ENCODE measurements around the gene GHRHR.

GHRHR gene

GRCh38 chr7:31019509-31019908 is 55.8 kb downstream of the GHRHR start:
- H3K9ac ChIP-seq (ENCODE audit: insufficient read length) = no peak overlapping the region
- TF ChIP-seq EZH2 (IDR thresholded peaks at IDR 0.05) (no peak), POLR2AphosphoS5 (IDR thresholded peaks at IDR 0.05; ENCODE audit: borderline replicate concordance, low read depth, low read length) (no peak)
- DNase-seq (ENCODE audit: low read depth, low spot score) = no peak
- H3K9me3 ChIP-seq (ENCODE audit: low read depth, low read length) = no peaks in the 10 kb centered on the region
- H3K4me3 ChIP-seq = no peak overlapping the region
- no peak overlapping the region for H3K27ac ChIP-seq
- H3K36me3 ChIP-seq (ENCODE audit: insufficient read depth, low read length) = no peaks in the 10 kb centered on the region

GRCh38 chr7:31020161-31020560 is 56.4 kb downstream of the GHRHR start:
- H3K36me3 ChIP-seq (ENCODE audit: insufficient read depth, low read length) = no peaks in the 10 kb centered on the region
- TF ChIP-seq FOXP2 (optimal IDR thresholded peaks at IDR 0.05; ENCODE audit: control extremely low read depth, extremely low read length, insufficient read depth) (no peak), EZH2 (IDR thresholded peaks at IDR 0.05) (no peak), POLR2AphosphoS5 (IDR thresholded peaks at IDR 0.05; ENCODE audit: borderline replicate concordance, low read depth, low read length) (no peak)
- H3K9ac ChIP-seq (ENCODE audit: insufficient read length) = no peak overlapping the region
- H3K27ac ChIP-seq = no peak overlapping the region
- no peak for DNase-seq (ENCODE audit: low read depth, low spot score)
- H3K4me3 ChIP-seq = no peak overlapping the region
- H3K9me3 ChIP-seq (ENCODE audit: low read depth, low read length) = no peaks in the 10 kb centered on the region

- no peak for DNase-seq (ENCODE audit: low read depth, low spot score)
- Histone ChIP-seq H3K27ac (no peak overlapping the region), H3K9ac (ENCODE audit: insufficient read length) (no peak overlapping the region), H3K36me3 (ENCODE audit: insufficient read depth, low read length) (no peaks in the 10 kb centered on the region), H3K4me3 (no peak overlapping the region), H3K9me3 (ENCODE audit: low read depth, low read length) (no peaks in the 10 kb centered on the region)
- TF ChIP-seq POLR2AphosphoS5 (IDR thresholded peaks at IDR 0.05; ENCODE audit: borderline replicate concordance, low read depth, low read length) = no peak
- no peak for TF ChIP-seq FOXP2 (optimal IDR thresholded peaks at IDR 0.05; ENCODE audit: control extremely low read depth, extremely low read length, insufficient read depth)
- no peak for TF ChIP-seq EZH2 (IDR thresholded peaks at IDR 0.05)
These were observed 56.9 kb downstream of the GHRHR start for GRCh38 chr7:31020652-31021051.

GRCh38 chr7:31022117-31022516 is 58.4 kb downstream of the GHRHR start:
- Histone ChIP-seq H3K9ac (ENCODE audit: insufficient read length) (no peak overlapping the region), H3K36me3 (ENCODE audit: insufficient read depth, low read length) (no peaks in the 10 kb centered on the region), H3K27ac (no peak overlapping the region), H3K4me3 (no peak overlapping the region), H3K9me3 (ENCODE audit: low read depth, low read length) (no peaks in the 10 kb centered on the region)
- no peak for TF ChIP-seq POLR2AphosphoS5 (IDR thresholded peaks at IDR 0.05; ENCODE audit: borderline replicate concordance, low read depth, low read length)
- DNase-seq (ENCODE audit: low read depth, low spot score) = no peak

- no peak for TF ChIP-seq EZH2 (IDR thresholded peaks at IDR 0.05)
- Histone ChIP-seq H3K4me3 (no peak overlapping the region), H3K9ac (ENCODE audit: insufficient read length) (no peak overlapping the region), H3K36me3 (ENCODE audit: insufficient read depth, low read length) (no peaks in the 10 kb centered on the region), H3K9me3 (ENCODE audit: low read depth, low read length) (no peaks in the 10 kb centered on the region), H3K27ac (no peak overlapping the region)
- DNase-seq (ENCODE audit: low read depth, low spot score) = no peak
These were observed 59.0 kb downstream of the GHRHR start for GRCh38 chr7:31022726-31023125.

GRCh38 chr7:31023877-31024276 is 60.1 kb downstream of the GHRHR start:
- Histone ChIP-seq H3K9me3 (ENCODE audit: low read depth, low read length) (no peaks in the 10 kb centered on the region), H3K9ac (ENCODE audit: insufficient read length) (no peak overlapping the region), H3K36me3 (ENCODE audit: insufficient read depth, low read length) (no peaks in the 10 kb centered on the region), H3K27ac (no peak overlapping the region), H3K4me3 (no peak overlapping the region)
- no peak for TF ChIP-seq FOXP2 (optimal IDR thresholded peaks at IDR 0.05; ENCODE audit: control extremely low read depth, extremely low read length, insufficient read depth)
- TF ChIP-seq EZH2 (IDR thresholded peaks at IDR 0.05) = no peak
- no peak for TF ChIP-seq POLR2AphosphoS5 (IDR thresholded peaks at IDR 0.05; ENCODE audit: borderline replicate concordance, low read depth, low read length)
- no peak for DNase-seq (ENCODE audit: low read depth, low spot score)

- Histone ChIP-seq H3K9ac (ENCODE audit: insufficient read length) (peak overlapping the region; percentile 35), H3K4me3 (peak overlapping the region; percentile 63), H3K27ac (no peak overlapping the region), H3K36me3 (ENCODE audit: insufficient read depth, low read length) (no peaks in the 10 kb centered on the region), H3K9me3 (ENCODE audit: low read depth, low read length) (no peaks in the 10 kb centered on the region)
- no peak for TF ChIP-seq FOXP2 (optimal IDR thresholded peaks at IDR 0.05; ENCODE audit: control extremely low read depth, extremely low read length, insufficient read depth)
- peak; percentile 5 for DNase-seq (ENCODE audit: low read depth, low spot score)
These were observed 63.6 kb downstream of the GHRHR start for GRCh38 chr7:31027161-31027965.

GRCh38 chr7:31028006-31028405 is 64.3 kb downstream of the GHRHR start:
- no peak overlapping the region for H3K4me3 ChIP-seq
- H3K36me3 ChIP-seq (ENCODE audit: insufficient read depth, low read length) = no peaks in the 10 kb centered on the region
- TF ChIP-seq EZH2 (IDR thresholded peaks at IDR 0.05) (no peak), POLR2AphosphoS5 (IDR thresholded peaks at IDR 0.05; ENCODE audit: borderline replicate concordance, low read depth, low read length) (no peak), FOXP2 (optimal IDR thresholded peaks at IDR 0.05; ENCODE audit: control extremely low read depth, extremely low read length, insufficient read depth) (no peak)
- no peaks in the 10 kb centered on the region for H3K9me3 ChIP-seq (ENCODE audit: low read depth, low read length)
- no peak for DNase-seq (ENCODE audit: low read depth, low spot score)
- no peak overlapping the region for H3K9ac ChIP-seq (ENCODE audit: insufficient read length)
- no peak overlapping the region for H3K27ac ChIP-seq

- H3K9me3 ChIP-seq (ENCODE audit: low read depth, low read length) = no peaks in the 10 kb centered on the region
- no peak for TF ChIP-seq POLR2AphosphoS5 (IDR thresholded peaks at IDR 0.05; ENCODE audit: borderline replicate concordance, low read depth, low read length)
- TF ChIP-seq EZH2 (IDR thresholded peaks at IDR 0.05) = no peak
- TF ChIP-seq FOXP2 (optimal IDR thresholded peaks at IDR 0.05; ENCODE audit: control extremely low read depth, extremely low read length, insufficient read depth) = no peak
- H3K9ac ChIP-seq (ENCODE audit: insufficient read length) = no peak overlapping the region
- no peak overlapping the region for H3K27ac ChIP-seq
- no peaks in the 10 kb centered on the region for H3K36me3 ChIP-seq (ENCODE audit: insufficient read depth, low read length)
- no peak for DNase-seq (ENCODE audit: low read depth, low spot score)
- H3K4me3 ChIP-seq = no peak overlapping the region
These were observed 64.8 kb downstream of the GHRHR start for GRCh38 chr7:31028417-31028992.
